K562 (cell line): Measurements from ENCODE around the gene PIK3R1. TPM values are rescaled to one million over a fixed set of nuclear protein-coding genes. Genes with fewer than 3 reads are reported as not detected.

Experiments used
- CHD7 ChIP-seq: fragments of 200-600 bp; sonication (generic); IDR thresholded peaks from one replicate; pipeline ENCODE4 v1.6.1; 2012; ENCODE audit warnings: mild to moderate bottlenecking, low read depth, low read length, inconsistent platforms
- MAZ ChIP-seq, 2 experiments: fragments of 450-650 bp in 1 of 2; sonication (generic) in 1 of 2; formaldehyde crosslinking; IDR thresholded peaks in 1 of 2; conservative IDR thresholded peaks in 1 of 2; 2 replicates each; pipeline versions ENCODE4 v1.4.0 to v1.5.0; 2020; ENCODE audit warnings: mild to moderate bottlenecking in 1 of 2, missing genetic modification reagents in 1 of 2
- SOX6 ChIP-seq: fragments of 450-650 bp; IDR thresholded peaks from 2 replicates; pipeline ENCODE4 v1.6.1; 2014; ENCODE audit warnings: mild to moderate bottlenecking
- TEAD2 ChIP-seq: fragments of 450-650 bp; IDR thresholded peaks from 2 replicates; pipeline ENCODE4 v1.6.1; 2016; ENCODE audit warnings: missing genetic modification characterization, control low read depth, missing compliant biosample characterization
- TFE3 ChIP-seq: fragments of 450-650 bp; formaldehyde crosslinking; IDR thresholded peaks from 2 replicates; pipeline ENCODE4 v1.4.0; 2020; ENCODE audit warnings: mild to moderate bottlenecking, mixed read lengths
- polyA plus RNA-seq, 8 experiments: library from polyadenylated mRNA; depleted of rRNA in 4 of 8; stranded (reverse) in 5 of 8; unstranded in 3 of 8; fragments of >200 nt; fragmentation: Nextera tagmentation in 2 of 8; fragmentation: Illumina TruSeq in 1 of 8; extraction: Ambion mirVana in 2 of 8; extraction: Trizol in 1 of 8; gene quantifications; 2 replicates each; pipeline versions ENCODE4 v1.2.1 to v1.2.3, GENCODE V29; 2011 to 2014; ENCODE audit warnings: inconsistent platforms in 1 of 8, missing spikeins in 1 of 8
- total RNA-seq, 7 experiments: library from RNA; depleted of rRNA in 6 of 7; stranded (reverse); fragments of >200 nt in 6 of 7; fragmentation: Illumina TruSeq in 2 of 7; extraction: Trizol in 2 of 7; gene quantifications; 2 replicates each; pipeline versions ENCODE4 v1.2.1 to v1.2.3, GENCODE V29; 2011 to 2021; ENCODE audit warnings: low replicate concordance in 1 of 7
- TF ChIP-seq, protein P1 (sequence below): fragments of 150-350 bp; IDR thresholded peaks from 2 replicates; pipeline ENCODE4 v1.6.1; 2014; ENCODE audit warnings: low read depth, mild to moderate bottlenecking, low read length, borderline replicate concordance

PIK3R1 gene
- total and polyA plus RNA-seq, 9 of the 15 experiments (the other 6 are each of a cell fraction or from before 2014, with no cell fraction given) = 1.1 to 9.7 (median 4.8) TPM

DNA sequence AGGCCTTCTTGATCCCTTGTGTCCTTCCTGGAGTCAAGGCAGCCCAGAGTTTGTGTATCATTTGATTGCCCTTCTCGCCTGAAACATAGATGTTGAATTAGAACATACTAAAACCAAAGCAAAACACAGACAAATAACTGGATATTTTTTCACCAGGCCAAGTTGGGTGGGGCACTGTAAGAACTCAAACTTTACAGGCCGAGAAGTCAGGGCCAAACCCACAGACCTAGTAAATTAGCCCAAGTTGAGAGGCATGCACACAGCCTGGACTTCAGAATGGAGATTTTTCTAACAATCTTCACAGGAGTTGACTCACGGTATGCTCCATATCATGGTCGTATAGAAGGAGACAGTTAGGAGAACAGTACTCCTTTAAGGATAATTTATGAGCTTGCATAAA is 121.7 kb downstream of the PIK3R1 start (continued):
- TF ChIP-seq, protein P1, sequence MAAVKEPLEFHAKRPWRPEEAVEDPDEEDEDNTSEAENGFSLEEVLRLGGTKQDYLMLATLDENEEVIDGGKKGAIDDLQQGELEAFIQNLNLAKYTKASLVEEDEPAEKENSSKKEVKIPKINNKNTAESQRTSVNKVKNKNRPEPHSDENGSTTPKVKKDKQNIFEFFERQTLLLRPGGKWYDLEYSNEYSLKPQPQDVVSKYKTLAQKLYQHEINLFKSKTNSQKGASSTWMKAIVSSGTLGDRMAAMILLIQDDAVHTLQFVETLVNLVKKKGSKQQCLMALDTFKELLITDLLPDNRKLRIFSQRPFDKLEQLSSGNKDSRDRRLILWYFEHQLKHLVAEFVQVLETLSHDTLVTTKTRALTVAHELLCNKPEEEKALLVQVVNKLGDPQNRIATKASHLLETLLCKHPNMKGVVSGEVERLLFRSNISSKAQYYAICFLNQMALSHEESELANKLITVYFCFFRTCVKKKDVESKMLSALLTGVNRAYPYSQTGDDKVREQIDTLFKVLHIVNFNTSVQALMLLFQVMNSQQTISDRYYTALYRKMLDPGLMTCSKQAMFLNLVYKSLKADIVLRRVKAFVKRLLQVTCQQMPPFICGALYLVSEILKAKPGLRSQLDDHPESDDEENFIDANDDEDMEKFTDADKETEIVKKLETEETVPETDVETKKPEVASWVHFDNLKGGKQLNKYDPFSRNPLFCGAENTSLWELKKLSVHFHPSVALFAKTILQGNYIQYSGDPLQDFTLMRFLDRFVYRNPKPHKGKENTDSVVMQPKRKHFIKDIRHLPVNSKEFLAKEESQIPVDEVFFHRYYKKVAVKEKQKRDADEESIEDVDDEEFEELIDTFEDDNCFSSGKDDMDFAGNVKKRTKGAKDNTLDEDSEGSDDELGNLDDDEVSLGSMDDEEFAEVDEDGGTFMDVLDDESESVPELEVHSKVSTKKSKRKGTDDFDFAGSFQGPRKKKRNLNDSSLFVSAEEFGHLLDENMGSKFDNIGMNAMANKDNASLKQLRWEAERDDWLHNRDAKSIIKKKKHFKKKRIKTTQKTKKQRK = no peak
- TF ChIP-seq TEAD2 (no peak), CHD7 (no peak), SOX6 (no peak), MAZ (CRISPR knock-in tag; conservative IDR thresholded peaks at IDR 0.05 in 1 of 2, IDR thresholded peaks at IDR 0.05 in 1 of 2) (no peak), TFE3 (CRISPR knock-in tag) (no peak)
